Measurements from ENCODE around the gene SYT1. TPM values are rescaled to one million over a fixed set of nuclear protein-coding genes. Genes with fewer than 3 reads are reported as not detected.

Gene SYT1
- total and polyA plus RNA-seq, 10 donors = 0.56 to 7.3 (median 2.6) TPM

DNA sequence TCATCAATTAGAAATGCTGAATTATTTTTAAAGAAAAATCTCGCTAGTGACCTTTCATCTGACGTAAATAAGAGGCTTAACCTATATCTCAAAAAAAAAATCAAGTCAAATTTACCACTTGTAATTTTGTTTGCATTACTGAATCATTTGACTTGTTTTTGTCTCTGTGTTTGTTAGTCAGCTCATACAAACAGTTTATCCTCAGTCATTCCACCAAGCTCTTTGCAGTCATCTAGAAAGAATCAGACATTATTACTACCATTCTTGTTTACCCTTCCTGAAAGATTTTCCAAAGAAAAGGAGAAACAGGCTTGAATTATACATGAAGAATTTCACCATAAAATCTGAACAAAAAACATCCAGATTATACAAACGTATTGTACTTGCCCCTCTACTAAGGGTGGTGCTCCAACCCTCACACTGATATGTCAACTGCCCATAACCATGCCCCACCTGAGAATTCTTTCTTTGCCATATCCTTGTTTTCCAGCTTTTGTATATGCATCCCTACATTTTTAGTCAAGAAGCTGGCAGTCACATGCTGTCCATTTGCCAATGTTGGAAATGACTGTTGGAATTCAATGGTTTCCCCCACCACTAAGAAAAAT is 569.0 kb downstream of the SYT1 start:
- Histone ChIP-seq H3K27me3 (replicated peaks in 1 of 7) (no peaks in the 10 kb centered on the region), H3K4me3 (no peak overlapping the region), H3K9me3 (no peaks in the 10 kb centered on the region), H3K27ac (no peak overlapping the region), H3K4me1 (no peaks in the 10 kb centered on the region), H3K36me3 (no peaks in the 10 kb centered on the region)
- DNase-seq = no peak
- WGBS, 5 donors = 87 to 96% (median 90%) methylated on average over 3 of the region's 3 CpGs
- intact Hi-C loops (cut with DNase I; ENCODE audit: low total_unique reads) = no loop called here
- no peak for TF ChIP-seq CTCF (IDR thresholded peaks at IDR 0.05 in 8 of 11, conservative IDR thresholded peaks at IDR 0.05 in 3 of 11)
- TF ChIP-seq POLR2A (IDR thresholded peaks at IDR 0.05) = no peak
- TF ChIP-seq POLR2AphosphoS5 (IDR thresholded peaks at IDR 0.05) = no peak

- 92 to 100% (median 97%) methylated on average over 1 of the region's 1 CpG for WGBS, 5 donors
- TF ChIP-seq POLR2AphosphoS5 (IDR thresholded peaks at IDR 0.05) (no peak), POLR2A (IDR thresholded peaks at IDR 0.05) (no peak), CTCF (IDR thresholded peaks at IDR 0.05 in 8 of 11, conservative IDR thresholded peaks at IDR 0.05 in 3 of 11) (no peak)
These were observed 570.0 kb downstream of the SYT1 start for GRCh38 chr12:79434561-79434960.

DNA sequence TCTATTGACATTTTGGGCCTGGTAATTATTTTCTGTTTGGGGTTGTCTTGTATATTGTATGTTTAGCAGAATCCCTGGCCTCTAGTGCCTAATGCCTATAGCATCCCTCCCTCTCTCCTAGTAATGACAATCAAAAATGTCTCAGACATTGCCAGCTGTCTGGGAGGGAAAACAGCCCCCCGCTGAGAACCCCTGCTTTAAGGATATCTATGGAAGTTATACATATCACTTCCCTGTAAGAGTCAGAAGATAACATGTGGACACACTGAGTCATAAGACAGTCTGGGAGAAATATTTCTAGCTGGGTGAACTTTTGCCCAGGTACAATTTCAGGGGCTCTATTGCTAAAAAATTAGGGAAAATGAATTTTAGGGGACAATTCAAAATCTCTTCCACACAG is 571.2 kb downstream of the SYT1 start:
- TF ChIP-seq CTCF (IDR thresholded peaks at IDR 0.05 in 8 of 11, conservative IDR thresholded peaks at IDR 0.05 in 3 of 11) = no peak
- no peak for TF ChIP-seq POLR2A (IDR thresholded peaks at IDR 0.05)
- no peak for TF ChIP-seq POLR2AphosphoS5 (IDR thresholded peaks at IDR 0.05)
- WGBS, 5 donors = 86 to 100% (median 94%) methylated on average over 1 of the region's 1 CpG

More at GRCh38 chr12:79434561-79434960, 570.0 kb downstream of the SYT1 start:
- H3K4me3 ChIP-seq = no peak overlapping the region
- no peak overlapping the region for H3K27ac ChIP-seq
- intact Hi-C loops (cut with DNase I; ENCODE audit: low total_unique reads) = no loop called here
- H3K9me3 ChIP-seq = no peaks in the 10 kb centered on the region
- no peaks in the 10 kb centered on the region for H3K27me3 ChIP-seq (replicated peaks in 1 of 7)
- H3K36me3 ChIP-seq = no peaks in the 10 kb centered on the region
- no peak for DNase-seq
- no peaks in the 10 kb centered on the region for H3K4me1 ChIP-seq

GRCh38 chr12:79438480-79439174 is 574.1 kb downstream of the SYT1 start:
- Histone ChIP-seq H3K9me3 (no peaks in the 10 kb centered on the region), H3K4me1 (no peaks in the 10 kb centered on the region), H3K4me3 (no peak overlapping the region), H3K27ac (no peak overlapping the region), H3K36me3 (no peaks in the 10 kb centered on the region), H3K27me3 (replicated peaks in 1 of 7) (no peaks in the 10 kb centered on the region)
- WGBS, 5 donors = 68 to 72% (median 70%) methylated on average over 3 of the region's 3 CpGs
- intact Hi-C loops (cut with DNase I; ENCODE audit: low total_unique reads) = no loop called here
- TF ChIP-seq CTCF (IDR thresholded peaks at IDR 0.05 in 8 of 11, conservative IDR thresholded peaks at IDR 0.05 in 3 of 11) (no peak), POLR2AphosphoS5 (IDR thresholded peaks at IDR 0.05) (no peak), POLR2A (IDR thresholded peaks at IDR 0.05) (no peak)
- no peak for DNase-seq

More for the DNA sequence above, 571.2 kb downstream of the SYT1 start:
- Histone ChIP-seq H3K9me3 (no peaks in the 10 kb centered on the region), H3K4me3 (no peak overlapping the region), H3K4me1 (no peaks in the 10 kb centered on the region), H3K27ac (no peak overlapping the region), H3K27me3 (replicated peaks in 1 of 7) (no peaks in the 10 kb centered on the region), H3K36me3 (no peaks in the 10 kb centered on the region)
- intact Hi-C loops (cut with DNase I; ENCODE audit: low total_unique reads) = no loop called here
- no peak for DNase-seq
